GM19099 (cell line): ENCODE measurements around the gene KCNQ5.

ENCODE experiments used
- POLR2A ChIP-seq: IDR thresholded peaks from 3 replicates; pipeline ENCODE4 v1.6.1; 2011; ENCODE audit warnings: low read depth; ENCODE audit not compliant: insufficient read length; ENCODE audit errors: extremely low read depth

KCNQ5 gene

DNA sequence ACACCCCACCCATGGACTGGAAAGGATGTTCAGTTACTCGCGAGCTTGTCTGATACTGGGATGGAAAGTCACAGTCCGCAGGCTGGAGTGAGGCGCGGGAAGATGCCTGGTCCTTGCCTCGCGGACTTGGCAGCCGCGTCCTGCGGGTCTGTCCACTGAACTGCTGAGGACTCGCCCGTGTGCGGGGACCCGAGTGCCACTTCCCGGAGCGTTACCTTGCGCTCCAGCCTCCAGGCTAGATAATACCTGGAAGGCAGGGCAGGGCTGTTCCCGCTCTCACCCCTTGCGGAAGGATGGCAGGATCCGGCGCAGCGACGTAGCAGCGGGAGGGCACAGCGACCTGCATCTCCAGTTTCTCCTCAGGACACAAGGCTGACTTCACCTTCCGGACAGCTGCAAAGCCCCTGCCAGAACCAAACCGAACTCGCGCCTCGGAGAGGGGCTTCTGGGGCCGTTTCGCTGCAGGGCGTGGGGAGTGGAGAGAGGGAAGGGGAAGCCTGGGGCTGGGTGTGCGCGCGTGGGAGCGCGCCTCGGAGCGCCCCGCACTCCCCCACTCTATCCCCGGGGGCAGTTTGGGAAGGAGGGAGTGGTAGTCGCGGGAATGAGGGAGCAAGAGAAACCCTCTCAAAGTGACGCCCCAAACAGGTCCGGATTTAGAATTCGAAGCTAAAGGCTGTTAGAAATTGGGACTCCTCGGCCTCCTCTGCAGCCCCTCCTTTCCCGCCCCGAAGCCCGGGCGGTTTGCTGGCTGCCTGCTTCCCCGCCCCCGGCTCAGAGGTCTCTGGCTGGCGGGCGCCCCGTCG lies at the start of gene KCNQ5:
KCNQ5 (plus strand) TSS at position 774 of the 803 bp plus-strand sequence.
- TF ChIP-seq POLR2A, result peak; percentile 23

- TF ChIP-seq POLR2A, result no peak
Measured at GRCh38 chr6:72579865-72580264, 42.0 kb upstream of the KCNQ5 start.

GRCh38 chr6:72580281-72580940 lies 41.5 kb upstream of the KCNQ5 start:
- TF ChIP-seq POLR2A, result no peak

DNA sequence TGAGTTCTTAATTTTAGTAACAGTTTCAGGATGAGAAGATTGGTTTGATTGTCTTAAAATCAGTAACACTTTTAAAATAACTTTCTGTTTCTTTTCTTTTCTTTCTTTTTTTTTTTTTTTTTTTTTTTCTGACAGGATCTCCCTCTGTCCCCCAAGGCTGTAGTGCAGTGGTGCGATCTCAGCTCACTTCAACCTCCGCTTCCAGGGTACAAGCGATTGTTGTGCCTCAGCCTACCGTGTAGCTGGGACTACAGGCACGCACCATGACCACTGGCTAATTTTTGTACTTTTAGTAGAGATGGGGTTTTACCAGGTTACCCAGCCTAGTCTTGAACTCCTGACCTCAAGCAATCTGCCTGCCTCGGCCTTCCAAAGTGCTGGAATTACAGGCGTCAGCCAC lies 33.7 kb upstream of the KCNQ5 start:
- no peak for TF ChIP-seq POLR2A

DNA sequence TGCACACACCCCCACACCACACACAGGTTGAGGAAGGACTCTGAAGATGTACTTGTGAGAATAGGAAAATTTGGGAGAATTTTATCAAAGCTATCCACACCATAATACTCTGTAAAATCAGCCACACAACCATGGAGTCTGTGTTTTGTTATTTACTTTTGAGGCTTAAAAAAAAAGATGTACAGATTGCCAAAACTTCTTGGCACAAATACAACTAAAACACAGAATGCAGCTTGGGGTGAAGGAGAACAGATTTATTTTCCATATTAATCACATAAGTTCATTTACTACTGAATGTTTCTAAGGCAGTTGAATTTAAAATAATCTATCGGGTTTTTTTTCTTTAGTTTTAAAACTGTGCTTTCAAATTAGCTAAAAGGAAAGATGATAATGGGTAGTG lies 32.8 kb upstream of the KCNQ5 start:
- TF ChIP-seq POLR2A, result no peak

DNA sequence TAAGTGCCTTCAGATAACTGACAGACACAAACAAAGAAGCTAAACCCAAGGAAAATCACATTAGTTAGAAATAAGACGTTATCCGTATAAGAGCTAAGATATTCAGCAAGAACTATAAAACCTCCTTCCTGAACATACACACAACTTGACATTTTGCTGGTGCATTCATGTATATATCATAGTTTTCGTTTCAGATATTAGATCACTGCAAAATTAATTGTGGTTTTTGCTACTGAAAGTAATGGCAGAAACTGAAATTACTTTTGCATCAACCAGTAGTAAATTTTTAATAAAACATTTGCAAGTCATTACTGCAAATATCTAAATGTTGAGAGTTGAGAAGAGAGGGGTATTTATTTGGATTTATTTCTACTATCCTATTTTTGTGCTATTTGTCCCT lies 26.1 kb upstream of the KCNQ5 start:
- no peak for TF ChIP-seq POLR2A

DNA sequence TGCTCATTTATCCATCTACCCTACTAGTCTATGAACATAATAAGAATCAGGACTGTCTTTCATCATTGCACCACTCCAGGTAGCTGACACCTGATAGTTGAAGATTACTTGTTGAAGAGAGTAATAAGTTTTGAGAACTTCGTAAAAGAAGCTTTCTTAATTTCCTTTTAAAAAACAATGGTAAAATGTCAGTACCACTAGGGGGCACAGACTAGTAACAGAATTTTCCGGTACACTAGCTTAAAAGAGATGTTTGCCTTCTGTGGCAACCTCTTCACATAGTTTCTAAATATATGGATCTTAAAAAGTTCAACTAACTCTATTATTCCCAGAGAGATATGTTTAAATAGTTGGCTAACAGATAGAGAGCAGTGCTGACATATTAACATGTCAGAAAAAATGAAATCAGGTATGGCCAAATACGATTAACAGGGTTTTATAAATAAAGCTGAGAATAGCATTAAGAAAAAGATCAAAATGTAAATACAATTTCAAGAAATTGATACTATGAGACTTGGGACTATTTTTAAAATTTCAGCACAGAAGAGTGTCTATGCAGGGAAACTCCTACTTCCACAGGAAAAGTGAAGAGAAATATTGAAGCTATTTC lies 5.4 kb upstream of the KCNQ5 start:
- no peak for TF ChIP-seq POLR2A

- TF ChIP-seq POLR2A, result no peak
Measured at GRCh38 chr6:72617721-72618120, 4.1 kb upstream of the KCNQ5 start.

DNA sequence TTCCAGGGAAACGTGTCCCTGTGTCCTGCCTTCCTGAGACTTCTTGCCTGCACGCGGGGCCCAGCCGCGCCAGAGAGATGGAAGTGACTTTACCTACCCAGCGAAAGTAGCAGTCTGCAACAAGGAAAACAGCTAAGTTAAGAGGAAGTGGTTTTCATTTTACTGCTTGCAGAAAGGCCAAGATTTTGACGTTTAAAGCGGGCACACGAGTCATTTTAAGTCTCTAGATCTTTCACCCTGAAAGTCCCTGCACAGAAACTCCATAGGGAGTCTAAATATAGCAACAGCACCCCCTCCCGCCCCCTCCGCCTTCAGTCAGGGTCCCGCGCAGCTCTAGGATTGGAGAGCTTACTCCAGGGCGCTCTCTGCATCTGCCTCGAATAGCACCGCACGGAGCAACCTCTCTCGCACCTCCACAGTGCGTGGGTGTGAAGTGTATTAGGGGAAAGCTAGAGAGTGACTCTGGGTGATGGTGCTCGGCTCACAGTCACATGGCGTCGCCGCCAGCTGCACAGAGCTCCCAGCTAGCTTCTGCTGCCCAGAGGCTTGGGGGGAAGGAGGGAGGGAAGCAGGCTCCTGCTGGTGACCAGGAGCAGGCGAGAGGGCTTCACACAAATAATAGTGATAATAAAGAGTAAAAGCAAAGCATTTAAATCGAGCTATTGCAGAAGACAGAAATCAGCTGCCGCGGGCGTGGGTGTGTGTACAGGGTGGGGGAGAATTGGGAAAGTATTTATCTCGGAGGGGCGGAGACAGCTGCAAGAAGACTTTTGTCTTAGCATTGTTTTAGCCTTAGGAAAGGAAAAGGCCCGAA lies 1.8 kb upstream of the KCNQ5 start:
- peak; percentile 55 for TF ChIP-seq POLR2A

DNA sequence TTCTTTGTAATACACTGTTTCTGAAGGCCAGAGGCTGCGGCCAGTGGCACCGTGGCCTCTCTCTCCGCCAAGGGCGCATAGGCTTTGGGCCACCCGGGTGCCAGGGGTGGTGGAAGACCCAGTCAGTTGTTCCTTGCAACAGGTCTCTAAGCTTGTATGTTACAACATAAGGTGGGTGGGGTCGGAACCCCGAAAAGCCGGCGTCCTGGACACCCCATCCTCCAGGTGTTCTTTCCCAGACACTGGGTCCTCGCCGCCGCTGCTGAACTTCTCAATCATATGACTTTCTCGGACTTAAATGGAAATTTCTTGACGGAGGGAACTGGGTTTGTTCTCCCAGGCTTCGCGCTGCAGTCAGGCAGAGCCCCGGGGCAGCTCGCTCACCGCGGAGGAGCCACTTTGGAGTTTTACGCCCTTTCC lies 983 bp upstream of the KCNQ5 start:
- TF ChIP-seq POLR2A, result no peak

- TF ChIP-seq POLR2A, result peak; percentile 46
Measured at GRCh38 chr6:72622094-72622940, 453 bp downstream of the KCNQ5 start.

- no peak for TF ChIP-seq POLR2A
Measured at GRCh38 chr6:72623808-72624207, 1.9 kb downstream of the KCNQ5 start.

DNA sequence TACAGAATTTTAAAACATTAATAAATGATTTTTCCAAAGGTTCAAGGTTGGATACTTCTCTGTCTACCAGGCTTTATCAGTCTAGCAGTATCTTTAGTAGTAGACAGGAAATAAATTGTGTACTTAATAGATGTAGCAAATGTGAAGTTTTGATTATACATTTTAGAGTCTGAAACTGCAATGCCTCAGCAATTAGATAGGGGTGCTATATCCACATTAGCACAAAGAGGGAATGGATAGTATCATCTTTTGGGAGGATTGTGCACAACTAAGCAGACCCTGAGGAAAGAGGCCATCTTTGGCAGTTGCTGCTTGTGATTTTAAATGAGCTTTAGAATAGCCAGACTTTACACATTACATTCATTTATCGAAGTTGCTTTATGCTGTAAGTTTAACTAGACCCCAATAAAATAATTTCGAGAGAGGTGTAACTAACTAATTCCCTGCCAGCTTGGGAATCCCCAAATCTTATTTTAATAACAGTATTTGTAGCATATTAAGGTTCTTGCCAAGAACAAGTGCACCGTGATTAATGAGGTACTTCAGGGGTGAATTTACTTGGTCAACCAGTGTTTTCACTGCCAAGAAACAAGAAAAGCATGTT lies 2.8 kb downstream of the KCNQ5 start:
- no peak for TF ChIP-seq POLR2A

DNA sequence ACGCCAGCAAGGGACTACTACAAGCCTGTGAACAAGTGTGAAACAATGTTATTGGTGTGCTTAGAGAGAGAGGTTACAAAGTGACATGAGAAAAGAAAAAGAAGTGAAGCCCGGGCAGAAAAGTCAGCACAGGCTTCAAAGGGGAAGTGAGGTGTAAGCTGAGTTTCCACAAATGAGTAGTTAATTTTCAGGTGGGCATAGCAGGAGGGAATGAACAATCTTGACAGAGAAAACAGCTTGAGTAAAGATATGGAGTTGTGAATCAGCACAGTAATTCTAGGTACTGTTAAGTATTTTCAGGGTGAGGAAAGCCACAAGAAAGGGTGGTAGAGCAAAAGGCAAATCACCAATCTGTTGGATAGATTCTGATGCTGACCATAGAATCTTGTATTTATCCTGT lies 4.3 kb downstream of the KCNQ5 start:
- TF ChIP-seq POLR2A, result no peak

GRCh38 chr6:72627539-72627938 lies 5.7 kb downstream of the KCNQ5 start:
- no peak for TF ChIP-seq POLR2A

DNA sequence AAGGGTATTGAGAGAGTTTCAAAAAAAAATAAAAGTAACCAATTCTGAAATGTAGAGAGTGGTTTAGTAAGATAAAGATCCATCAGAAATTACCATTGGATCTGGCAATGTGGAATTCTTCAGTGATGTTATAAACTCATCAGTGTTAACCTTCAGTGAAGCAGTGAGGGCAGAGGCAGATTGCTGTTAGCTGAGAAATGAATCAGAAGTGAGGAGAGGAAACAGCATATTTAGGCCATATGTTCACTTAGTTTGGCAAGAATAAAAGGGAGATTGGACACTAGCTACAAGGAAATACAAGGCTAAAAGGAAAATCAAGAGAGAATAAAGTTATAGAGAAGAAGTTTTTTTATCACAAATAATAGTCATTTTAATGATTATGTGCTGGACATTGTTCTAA lies 9.6 kb downstream of the KCNQ5 start:
- TF ChIP-seq POLR2A, result no peak
